NT2/D1 (cell line): Measurements from ENCODE around the gene CYP11A1.

ENCODE experiments used
- DNase-seq: peaks from one replicate; pipeline ENCODE4 v3.0.0-alpha.2; 2011; ENCODE audit warnings: low read depth, low spot score
- H3K27me3 ChIP-seq: 2 replicates; pipeline ENCODE4 v1.6.0; 2011; ENCODE audit warnings: mild to moderate bottlenecking; ENCODE audit not compliant: insufficient read length, insufficient read depth
- H3K36me3 ChIP-seq: 2 replicates; pipeline ENCODE4 v1.6.1; 2011; ENCODE audit warnings: mild to moderate bottlenecking, low read length, mixed read lengths; ENCODE audit not compliant: insufficient read depth, insufficient read length
- H3K4me1 ChIP-seq: 2 replicates; pipeline ENCODE4 v1.5.1; 2011; ENCODE audit not compliant: insufficient read depth, insufficient read length
- H3K4me3 ChIP-seq: 2 replicates; pipeline ENCODE4 v1.5.1; 2011; ENCODE audit warnings: low read depth; ENCODE audit not compliant: insufficient read length
- H3K9ac ChIP-seq: 2 replicates; pipeline ENCODE4 v1.6.0; 2011; ENCODE audit warnings: low read depth; ENCODE audit not compliant: insufficient read length
- H3K9me3 ChIP-seq: 2 replicates; pipeline ENCODE4 v1.5.1; 2011; ENCODE audit warnings: mild to moderate bottlenecking, low read length; ENCODE audit not compliant: insufficient read depth
- SUZ12 ChIP-seq: IDR thresholded peaks from 2 replicates; pipeline ENCODE4 v1.6.1; 2011; ENCODE audit not compliant: insufficient read length, insufficient read depth; ENCODE audit errors: extremely low read depth
- YY1 ChIP-seq: IDR thresholded peaks from 2 replicates; pipeline ENCODE4 v1.6.1; 2011; ENCODE audit not compliant: insufficient read length, insufficient read depth
- ZNF274 ChIP-seq: IDR thresholded peaks from 2 replicates; pipeline ENCODE4 v1.6.1; 2011; ENCODE audit warnings: mild to moderate bottlenecking, low read depth, low read length

CYP11A1 gene

DNA sequence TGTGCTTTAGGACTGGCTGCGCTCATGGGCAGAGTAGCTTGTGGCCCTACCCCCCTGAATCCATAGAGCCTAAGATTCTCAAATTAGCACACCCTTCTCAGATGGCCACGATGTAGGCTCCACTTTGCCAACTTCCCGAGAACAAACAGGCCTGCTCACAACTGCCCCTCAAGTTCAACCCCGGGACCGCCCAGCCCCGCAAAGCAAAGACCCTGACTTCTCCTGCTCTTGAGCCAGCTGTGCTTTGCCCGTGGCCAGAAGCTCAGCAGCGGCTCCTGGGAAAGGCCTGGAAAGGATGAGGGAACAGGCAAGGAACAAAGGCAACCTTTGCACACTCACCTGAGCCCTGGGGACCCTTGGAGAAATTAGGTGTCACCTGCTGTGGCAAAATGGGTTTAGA is 32.0 kb downstream of the CYP11A1 start:
- DNase-seq, result no peak
- Histone ChIP-seq H3K9ac (no peak overlapping the region), H3K4me1 (peaks cover 6% of the 10 kb centered on the region), H3K27me3 (no peaks in the 10 kb centered on the region), H3K4me3 (no peak overlapping the region), H3K36me3 (no peaks in the 10 kb centered on the region), H3K9me3 (peaks cover 6% of the 10 kb centered on the region)
- TF ChIP-seq SUZ12 (no peak), ZNF274 (no peak)

DNA sequence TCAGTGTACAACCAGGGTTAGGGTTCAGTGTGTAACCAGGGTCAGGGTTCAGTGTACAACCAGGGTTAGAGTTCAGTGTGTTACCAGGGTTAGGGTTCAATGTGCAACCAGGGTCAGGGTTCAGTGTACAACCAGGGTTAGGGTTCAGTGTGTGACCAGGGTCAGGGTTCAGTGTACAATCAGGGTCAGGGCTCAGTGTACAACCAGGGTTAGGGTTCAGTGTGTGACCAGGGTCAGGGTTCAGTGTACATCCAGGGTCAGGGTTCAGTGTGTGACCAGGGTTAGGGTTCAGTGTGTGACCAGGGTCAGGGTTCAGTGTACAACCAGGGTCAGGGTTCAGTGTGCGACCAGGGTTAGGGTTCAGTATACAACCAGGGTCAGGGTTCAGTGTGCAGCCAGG is 33.3 kb downstream of the CYP11A1 start:
- Histone ChIP-seq H3K9me3 (peaks cover 6% of the 10 kb centered on the region), H3K4me3 (no peak overlapping the region), H3K36me3 (no peaks in the 10 kb centered on the region), H3K4me1 (peaks cover 10% of the 10 kb centered on the region), H3K9ac (no peak overlapping the region), H3K27me3 (peaks cover 3% of the 10 kb centered on the region)
- TF ChIP-seq YY1 (no peak), ZNF274 (no peak), SUZ12 (no peak)
- no peak for DNase-seq

DNA sequence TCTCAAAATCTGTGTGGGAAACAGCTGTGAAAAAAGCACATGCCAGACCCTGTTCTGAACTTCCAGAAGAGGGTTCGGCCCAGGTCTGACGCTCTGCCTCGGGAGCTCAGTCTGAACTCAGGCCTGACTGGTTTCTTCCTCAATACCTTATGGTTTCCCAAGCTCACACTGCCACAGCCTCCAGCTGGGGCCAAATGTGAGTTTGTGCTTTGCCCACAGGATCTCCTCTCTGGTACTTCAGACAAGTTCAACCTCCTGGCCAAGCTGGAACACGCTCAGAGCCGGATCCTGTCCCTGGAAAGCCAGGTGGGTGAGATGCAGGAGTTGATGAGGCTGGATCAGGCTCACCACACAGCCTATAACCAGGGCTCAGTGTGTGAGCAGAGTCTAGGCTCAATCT is 33.8 kb downstream of the CYP11A1 start:
- DNase-seq, result no peak
- Histone ChIP-seq H3K4me3 (no peak overlapping the region), H3K9me3 (peaks cover 6% of the 10 kb centered on the region), H3K4me1 (peaks cover 12% of the 10 kb centered on the region), H3K27me3 (peaks cover 3% of the 10 kb centered on the region), H3K9ac (no peak overlapping the region), H3K36me3 (no peaks in the 10 kb centered on the region)
- TF ChIP-seq SUZ12 (no peak), YY1 (no peak), ZNF274 (no peak)

DNA sequence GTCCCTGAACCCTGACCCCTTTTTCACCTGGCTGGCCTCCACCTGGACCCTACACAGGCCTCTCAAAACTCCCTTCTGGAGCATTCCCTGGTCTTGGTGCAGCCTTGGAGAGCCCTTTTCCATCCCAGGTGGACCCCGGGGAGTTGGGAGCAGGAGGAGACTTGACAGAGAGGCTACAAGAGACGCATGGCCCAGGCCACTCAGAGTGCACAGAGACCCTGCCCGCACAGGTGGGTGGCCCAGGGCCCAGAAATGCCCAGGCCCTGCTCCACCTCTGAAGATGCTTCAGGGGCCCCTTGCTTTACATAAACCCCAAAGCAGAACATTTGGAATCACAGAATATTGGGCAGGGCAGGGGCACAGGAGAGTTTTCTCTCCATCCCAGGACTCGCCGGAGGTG is 34.4 kb downstream of the CYP11A1 start:
- H3K9me3 ChIP-seq, result peaks cover 6% of the 10 kb centered on the region
- H3K36me3 ChIP-seq, result no peaks in the 10 kb centered on the region
- H3K9ac ChIP-seq, result no peak overlapping the region
- no peak overlapping the region for H3K4me3 ChIP-seq
- DNase-seq, result no peak
- TF ChIP-seq ZNF274 (no peak), YY1 (no peak), SUZ12 (no peak)
- peaks cover 13% of the 10 kb centered on the region for H3K4me1 ChIP-seq
- peaks cover 3% of the 10 kb centered on the region for H3K27me3 ChIP-seq

DNA sequence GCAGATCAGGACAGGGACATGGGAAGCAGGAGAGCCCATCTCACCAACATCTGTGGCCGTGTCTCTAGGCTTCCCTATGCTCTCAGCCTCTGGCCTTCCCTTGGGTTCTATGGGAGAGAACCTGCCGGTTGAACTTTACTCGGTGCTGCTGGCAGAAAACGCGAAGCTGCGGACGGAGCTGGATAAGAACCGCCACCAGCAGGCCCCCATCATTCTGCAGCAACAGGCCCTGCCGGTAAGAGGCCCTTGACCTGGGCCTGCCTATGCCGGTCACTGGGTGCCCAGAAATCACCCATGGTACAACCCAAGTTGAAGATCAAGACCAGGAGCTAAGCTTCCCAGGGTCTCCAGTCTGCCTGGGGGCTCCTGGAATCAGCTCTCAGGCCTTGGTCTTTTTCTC is 34.8 kb downstream of the CYP11A1 start:
- no peak for TF ChIP-seq YY1
- peaks cover 3% of the 10 kb centered on the region for H3K27me3 ChIP-seq
- H3K36me3 ChIP-seq, result no peaks in the 10 kb centered on the region
- peaks cover 6% of the 10 kb centered on the region for H3K9me3 ChIP-seq
- no peak for DNase-seq
- H3K4me1 ChIP-seq, result peaks cover 13% of the 10 kb centered on the region
- H3K4me3 ChIP-seq, result no peak overlapping the region
- H3K9ac ChIP-seq, result no peak overlapping the region

DNA sequence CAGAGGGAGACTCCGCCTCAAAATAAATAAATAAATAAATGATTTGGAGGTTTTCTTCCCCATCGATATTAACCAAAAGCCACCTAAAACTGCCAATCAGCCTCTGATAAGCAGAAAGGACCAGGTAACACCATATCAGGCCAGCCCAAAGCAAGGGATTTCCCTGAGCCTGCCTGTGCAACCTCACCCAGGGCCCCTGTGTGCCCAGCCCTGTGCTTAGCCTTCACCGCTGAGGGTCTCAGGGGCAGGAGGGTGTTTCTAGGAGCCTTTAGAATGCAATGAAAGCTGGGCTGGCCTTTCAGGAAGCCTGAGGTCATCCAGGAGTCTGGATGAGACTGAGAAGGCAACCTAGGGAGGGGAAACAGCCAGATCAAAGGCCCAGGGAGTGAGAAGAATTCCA is 35.4 kb downstream of the CYP11A1 start:
- TF ChIP-seq SUZ12 (no peak), YY1 (no peak), ZNF274 (no peak)
- Histone ChIP-seq H3K4me1 (peaks cover 14% of the 10 kb centered on the region), H3K4me3 (no peak overlapping the region), H3K9ac (no peak overlapping the region), H3K36me3 (no peaks in the 10 kb centered on the region), H3K27me3 (peaks cover 3% of the 10 kb centered on the region), H3K9me3 (peaks cover 6% of the 10 kb centered on the region)
- no peak for DNase-seq

DNA sequence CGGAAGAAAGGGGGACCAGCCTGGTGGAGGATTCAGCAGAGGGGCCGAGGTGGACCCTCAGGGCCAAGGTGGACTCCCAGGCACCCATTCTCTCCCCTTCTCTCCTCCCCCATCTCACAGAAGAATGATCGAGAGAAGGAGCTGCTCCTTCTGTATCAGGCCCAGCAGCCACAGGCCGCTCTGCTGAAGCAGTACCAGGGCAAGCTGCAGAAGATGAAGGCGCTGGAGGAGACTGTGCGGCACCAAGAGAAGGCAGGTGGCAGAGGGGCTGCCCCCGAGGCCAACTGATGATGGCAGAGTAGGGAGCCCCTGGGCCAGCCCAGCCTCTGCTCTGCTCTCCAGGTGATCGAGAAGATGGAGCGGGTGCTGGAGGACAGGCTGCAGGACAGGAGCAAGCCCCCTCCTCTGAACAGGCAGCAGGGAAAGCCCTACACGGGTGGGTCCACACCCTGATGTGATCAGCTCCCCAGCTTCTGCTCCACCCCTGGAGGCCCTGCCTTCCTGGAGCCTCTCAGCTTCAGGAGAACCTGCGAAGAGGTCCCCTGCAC is 36.5 kb downstream of the CYP11A1 start:
- Histone ChIP-seq H3K9me3 (peaks cover 6% of the 10 kb centered on the region), H3K4me1 (peaks cover 22% of the 10 kb centered on the region), H3K27me3 (peaks cover 3% of the 10 kb centered on the region), H3K4me3 (no peak overlapping the region), H3K36me3 (no peaks in the 10 kb centered on the region), H3K9ac (no peak overlapping the region)
- TF ChIP-seq YY1, result no peak
- no peak for TF ChIP-seq ZNF274
- no peak for TF ChIP-seq SUZ12
- DNase-seq, result no peak

DNA sequence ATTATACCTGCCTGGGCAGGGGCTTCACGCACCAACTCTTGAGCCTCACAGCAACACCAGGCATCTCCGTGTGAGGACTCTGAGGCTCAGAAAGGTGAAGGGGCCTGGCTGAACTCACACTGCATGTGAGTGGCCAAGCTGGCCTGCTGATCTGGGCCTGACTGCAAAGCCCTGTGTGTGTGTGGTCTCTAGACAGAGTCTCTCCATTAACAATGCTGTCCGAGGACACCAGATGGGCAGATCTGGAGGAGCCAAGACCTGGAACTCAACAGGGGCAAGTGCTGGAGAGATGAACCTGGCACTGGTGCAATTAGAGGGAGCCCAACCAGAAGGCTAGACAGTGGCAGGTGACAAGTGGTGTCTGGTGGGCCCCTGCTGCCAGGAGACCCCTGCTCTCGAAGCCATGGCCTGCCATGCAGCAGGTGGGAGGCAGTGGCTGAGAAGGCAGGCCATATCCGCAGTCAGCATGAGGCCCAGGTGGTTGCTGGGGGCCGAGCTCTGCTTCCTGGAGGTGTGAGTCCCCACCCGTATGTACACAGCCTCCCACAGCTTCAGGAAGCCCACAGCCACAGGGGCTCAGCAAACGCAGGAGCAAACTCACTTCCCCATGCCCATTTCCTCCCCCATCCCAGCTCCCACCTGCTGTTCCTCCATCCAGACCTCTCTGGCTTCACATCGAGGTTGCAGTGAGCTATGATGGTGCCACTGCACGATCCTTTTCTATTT is 39.0 kb downstream of the CYP11A1 start:
- no peak for TF ChIP-seq SUZ12
- TF ChIP-seq YY1, result no peak
- no peak for TF ChIP-seq ZNF274
- H3K9ac ChIP-seq, result no peak overlapping the region
- no peaks in the 10 kb centered on the region for H3K36me3 ChIP-seq

More for the DNA sequence above, 39.0 kb downstream of the CYP11A1 start:
- Histone ChIP-seq H3K4me3 (no peak overlapping the region), H3K27me3 (peaks cover 3% of the 10 kb centered on the region), H3K4me1 (peaks cover 28% of the 10 kb centered on the region), H3K9me3 (no peaks in the 10 kb centered on the region)
- no peak for DNase-seq
